ENCODE data around the gene ACSM2A.
"Not testable (repeated sequence)": the region's sequence is repeated elsewhere in the genome, so short reads cannot be mapped to it uniquely, and the experiment has no call there.

ACSM2A gene

GRCh38 chr16:20459227-20459626 lies 7.9 kb downstream of the ACSM2A start:
- FAIRE-seq = not testable (repeated sequence)

DNA sequence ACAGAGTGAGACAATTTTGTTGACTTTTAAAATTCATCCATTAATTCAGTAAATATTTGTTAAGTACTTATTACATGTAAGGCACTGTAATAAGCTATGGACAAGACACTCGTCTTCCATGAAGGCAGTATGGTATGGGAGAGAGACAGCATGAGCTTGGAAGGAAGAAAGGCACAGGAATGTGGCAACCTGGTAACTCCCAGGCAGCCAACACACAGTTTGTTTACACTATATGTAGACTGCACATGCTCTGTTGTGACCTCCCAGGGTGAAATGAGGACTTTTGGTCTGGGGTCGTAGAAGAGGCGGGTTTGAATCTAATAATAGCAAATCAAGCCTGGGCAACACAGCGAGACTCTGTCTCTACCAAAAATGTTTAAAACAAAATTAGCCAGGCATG lies 9.0 kb downstream of the ACSM2A start:
- FAIRE-seq = not testable (repeated sequence)

DNA sequence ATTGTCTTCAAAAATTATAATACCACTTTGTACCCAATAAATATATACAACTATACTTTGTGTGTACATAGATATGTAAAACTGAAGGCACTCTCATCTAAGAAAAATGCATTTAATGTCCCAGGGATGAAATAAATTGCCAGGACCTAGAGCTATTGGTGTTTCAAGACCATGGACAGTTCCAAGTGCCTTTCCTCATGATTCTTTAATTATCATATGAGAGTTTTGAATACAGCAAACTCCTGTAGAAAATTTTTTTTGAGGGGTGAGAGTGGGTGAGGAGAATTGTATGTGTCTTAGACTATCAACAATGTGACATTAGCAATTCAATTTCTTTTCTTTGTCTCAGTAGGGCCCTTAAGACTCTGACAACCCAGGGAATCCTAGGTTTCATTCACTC lies 17.6 kb downstream of the ACSM2A start:
- FAIRE-seq = peak; percentile 68

GRCh38 chr16:20469930-20470329 lies 18.6 kb downstream of the ACSM2A start:
- not testable (repeated sequence) for FAIRE-seq

GRCh38 chr16:20470732-20471131 lies 19.4 kb downstream of the ACSM2A start:
- not testable (repeated sequence) for FAIRE-seq

GRCh38 chr16:20477188-20477744 lies 25.9 kb downstream of the ACSM2A start:
- not testable (repeated sequence) for FAIRE-seq

GRCh38 chr16:20483989-20484388 lies 32.7 kb downstream of the ACSM2A start:
- FAIRE-seq = not testable (repeated sequence)

DNA sequence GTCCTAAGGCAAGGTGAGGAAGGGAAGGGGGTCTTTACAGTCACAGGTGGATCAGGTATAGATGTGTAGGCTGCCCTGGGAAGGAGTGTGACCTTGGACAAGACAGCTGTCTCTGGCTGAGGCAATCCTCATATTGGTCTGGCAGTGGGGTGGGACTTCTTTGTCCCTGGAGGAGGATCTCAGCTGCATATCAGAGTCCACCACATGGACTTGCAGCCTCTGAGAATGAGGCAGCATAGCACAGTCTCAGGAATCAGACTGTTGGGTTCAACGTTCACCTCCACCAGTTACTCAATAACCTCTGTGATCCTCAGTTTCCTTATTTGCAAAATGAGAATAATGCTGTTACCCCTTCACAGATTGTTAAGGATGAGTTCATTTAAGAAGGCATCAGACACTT lies 33.4 kb downstream of the ACSM2A start:
- FAIRE-seq = no peak

- no peak for FAIRE-seq
Observed at GRCh38 chr16:20485408-20485807, 34.1 kb downstream of the ACSM2A start.

DNA sequence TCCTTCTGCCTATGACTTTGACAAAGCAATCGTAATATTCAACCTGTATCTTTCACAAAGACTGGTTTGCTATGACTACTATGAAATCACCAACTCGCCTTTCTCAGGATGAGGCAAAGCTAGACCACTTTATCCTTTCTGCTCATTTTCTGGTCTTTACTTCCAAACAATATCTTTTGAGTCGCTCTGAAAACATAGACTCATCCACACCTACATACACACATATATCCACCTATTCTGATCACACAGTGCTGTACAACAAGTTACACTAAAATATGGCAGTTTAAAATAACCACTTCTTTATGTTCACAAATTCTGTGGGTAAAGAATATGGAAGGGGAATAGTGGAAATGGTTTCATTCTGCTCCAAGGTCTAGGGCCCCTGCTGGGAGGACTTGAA lies 39.7 kb downstream of the ACSM2A start:
- not testable (repeated sequence) for FAIRE-seq

DNA sequence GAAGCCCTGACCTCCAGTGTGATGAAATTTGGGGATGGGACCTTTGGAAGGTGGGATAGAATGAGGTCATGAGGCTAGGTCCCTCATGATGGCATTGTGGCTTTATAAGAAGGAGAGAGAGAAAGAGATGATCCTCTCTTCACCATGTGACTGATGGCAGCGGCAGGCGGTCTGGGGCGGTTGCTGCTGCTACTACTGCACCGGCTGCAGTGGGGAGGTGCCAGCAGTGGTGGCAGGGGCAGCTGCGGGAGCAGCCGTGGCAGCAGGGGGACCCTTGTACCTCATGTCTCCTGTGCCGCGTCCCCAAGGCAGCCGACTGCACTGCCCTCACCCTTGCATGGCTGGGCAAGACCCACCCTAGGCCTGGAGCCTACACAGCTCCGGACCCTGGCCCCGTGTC lies 40.1 kb downstream of the ACSM2A start:
- not testable (repeated sequence) for FAIRE-seq

GRCh38 chr16:20504418-20504817 lies 53.1 kb downstream of the ACSM2A start:
- no peak for FAIRE-seq

DNA sequence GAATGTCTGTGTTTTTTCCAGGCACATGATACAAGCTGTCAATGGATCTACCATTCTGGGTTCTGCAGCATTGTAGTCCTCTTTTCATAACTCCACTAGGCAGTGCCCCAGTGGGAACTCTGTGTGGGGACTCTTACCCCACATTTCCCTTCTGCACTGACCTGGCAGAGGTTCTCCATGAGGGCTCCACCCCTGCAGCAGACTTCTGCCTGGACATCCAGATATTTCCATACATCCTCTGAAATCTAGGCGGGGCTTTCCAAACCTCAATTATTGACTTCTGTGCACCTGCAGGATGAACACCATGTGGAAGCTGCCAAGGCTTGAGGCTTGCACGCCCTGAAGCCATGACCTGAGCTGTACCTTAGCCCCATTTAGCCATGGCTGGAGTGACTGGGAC lies 56.0 kb downstream of the ACSM2A start:
- no peak for FAIRE-seq

- FAIRE-seq = no peak
Observed at GRCh38 chr16:20510323-20510722, 59.0 kb downstream of the ACSM2A start.

DNA sequence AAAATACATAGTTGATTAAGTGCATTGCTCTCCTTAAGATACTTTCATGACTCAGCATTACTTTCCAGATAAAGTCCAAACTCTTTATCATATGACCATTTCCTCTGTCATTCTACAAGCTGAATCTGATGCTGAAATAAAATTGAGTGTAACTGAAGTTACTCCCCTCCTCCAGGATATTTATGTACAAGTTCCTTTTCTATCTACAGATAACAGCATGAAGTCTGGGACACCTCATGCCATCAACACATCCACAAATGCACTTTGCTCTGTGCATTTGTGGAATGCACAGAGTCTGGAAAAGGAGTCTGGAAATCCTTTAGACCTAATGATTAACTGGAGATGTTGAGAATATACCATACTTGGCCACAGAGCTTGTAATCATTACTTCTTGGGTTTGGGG lies 64.4 kb downstream of the ACSM2A start:
- FAIRE-seq = no peak

- FAIRE-seq = no peak
Observed at GRCh38 chr16:20517149-20517548, 65.8 kb downstream of the ACSM2A start.

- FAIRE-seq = no peak
Observed at GRCh38 chr16:20519231-20519630, 67.9 kb downstream of the ACSM2A start.

DNA sequence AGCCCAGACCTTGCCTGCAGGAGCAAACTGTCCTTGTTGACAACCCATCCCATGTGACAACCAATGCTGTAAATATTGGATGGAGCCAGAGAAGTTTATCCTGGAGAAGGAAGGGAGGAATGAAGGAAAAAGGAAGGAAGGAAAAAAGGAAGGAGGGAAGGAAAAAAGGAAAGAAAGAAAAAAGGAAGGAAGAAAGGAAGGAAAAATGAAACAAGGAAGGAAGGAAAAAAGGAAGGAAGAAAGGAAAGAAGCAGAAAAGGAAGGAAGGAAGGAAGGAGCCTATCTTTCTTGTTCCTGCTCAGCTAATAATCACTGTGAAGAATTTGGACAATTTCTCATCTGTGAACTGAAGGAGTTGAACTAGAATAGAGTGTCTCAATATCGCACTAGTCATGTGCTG lies 68.8 kb downstream of the ACSM2A start:
- no peak for FAIRE-seq

GRCh38 chr16:20531795-20532194 lies 80.5 kb downstream of the ACSM2A start:
- FAIRE-seq = not testable (repeated sequence)

DNA sequence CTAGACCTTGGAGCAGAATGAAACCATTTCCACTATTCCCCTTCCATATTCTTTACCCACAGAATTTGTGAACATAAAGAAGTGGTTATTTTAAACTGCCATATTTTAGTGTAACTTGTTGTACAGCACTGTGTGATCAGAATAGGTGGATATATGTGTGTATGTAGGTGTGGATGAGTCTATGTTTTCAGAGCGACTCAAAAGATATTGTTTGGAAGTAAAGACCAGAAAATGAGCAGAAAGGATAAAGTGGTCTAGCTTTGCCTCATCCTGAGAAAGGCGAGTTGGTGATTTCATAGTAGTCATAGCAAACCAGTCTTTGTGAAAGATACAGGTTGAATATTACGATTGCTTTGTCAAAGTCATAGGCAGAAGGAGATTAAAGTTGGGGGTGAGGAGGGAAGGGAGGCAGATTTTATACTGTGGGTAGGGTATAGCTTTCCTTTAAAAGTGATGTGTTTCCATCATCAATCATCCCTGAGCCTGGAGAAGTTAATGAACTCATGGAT lies 81.0 kb downstream of the ACSM2A start:
- FAIRE-seq = not testable (repeated sequence)

GRCh38 chr16:20536669-20537068 lies 85.3 kb downstream of the ACSM2A start:
- FAIRE-seq = not testable (repeated sequence)

Measured in endometrium (tissue), 2 donors.